ENCODE data around the gene MAGT1.

DNA sequence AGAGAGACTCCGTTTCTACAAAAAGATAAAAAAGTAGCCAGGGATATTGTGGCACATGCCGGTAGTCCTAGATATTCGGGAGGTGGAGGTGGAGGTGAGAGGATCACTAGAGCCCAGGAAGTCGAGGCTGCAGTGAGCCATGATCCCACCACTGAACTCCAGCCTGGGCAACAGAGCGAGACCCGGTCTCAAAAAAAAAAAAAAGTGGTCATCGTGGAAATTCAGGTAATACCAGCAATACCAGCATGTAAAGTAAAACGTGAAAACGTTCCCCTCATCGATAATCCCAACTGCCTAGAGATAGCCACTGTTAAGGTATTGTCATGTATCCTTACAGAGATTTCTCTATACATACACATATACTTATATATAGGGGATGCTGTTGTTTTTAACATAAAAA lies 1.5 kb downstream of the MAGT1 start:
- TF ChIP-seq, protein P1, sequence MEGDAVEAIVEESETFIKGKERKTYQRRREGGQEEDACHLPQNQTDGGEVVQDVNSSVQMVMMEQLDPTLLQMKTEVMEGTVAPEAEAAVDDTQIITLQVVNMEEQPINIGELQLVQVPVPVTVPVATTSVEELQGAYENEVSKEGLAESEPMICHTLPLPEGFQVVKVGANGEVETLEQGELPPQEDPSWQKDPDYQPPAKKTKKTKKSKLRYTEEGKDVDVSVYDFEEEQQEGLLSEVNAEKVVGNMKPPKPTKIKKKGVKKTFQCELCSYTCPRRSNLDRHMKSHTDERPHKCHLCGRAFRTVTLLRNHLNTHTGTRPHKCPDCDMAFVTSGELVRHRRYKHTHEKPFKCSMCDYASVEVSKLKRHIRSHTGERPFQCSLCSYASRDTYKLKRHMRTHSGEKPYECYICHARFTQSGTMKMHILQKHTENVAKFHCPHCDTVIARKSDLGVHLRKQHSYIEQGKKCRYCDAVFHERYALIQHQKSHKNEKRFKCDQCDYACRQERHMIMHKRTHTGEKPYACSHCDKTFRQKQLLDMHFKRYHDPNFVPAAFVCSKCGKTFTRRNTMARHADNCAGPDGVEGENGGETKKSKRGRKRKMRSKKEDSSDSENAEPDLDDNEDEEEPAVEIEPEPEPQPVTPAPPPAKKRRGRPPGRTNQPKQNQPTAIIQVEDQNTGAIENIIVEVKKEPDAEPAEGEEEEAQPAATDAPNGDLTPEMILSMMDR (tag by site-specific recombination; IDR thresholded peaks at IDR 0.05), result no peak
- TF ChIP-seq YY1 (tag by site-specific recombination; IDR thresholded peaks at IDR 0.05) (no peak), ZNF211 (tag by site-specific recombination; IDR thresholded peaks at IDR 0.05; ENCODE audit: low read depth) (no peak), ZNF558 (tag by site-specific recombination; IDR thresholded peaks at IDR 0.05) (no peak), KLF16 (tag by site-specific recombination; IDR thresholded peaks at IDR 0.05) (no peak)
- TF ChIP-seq, protein P2, sequence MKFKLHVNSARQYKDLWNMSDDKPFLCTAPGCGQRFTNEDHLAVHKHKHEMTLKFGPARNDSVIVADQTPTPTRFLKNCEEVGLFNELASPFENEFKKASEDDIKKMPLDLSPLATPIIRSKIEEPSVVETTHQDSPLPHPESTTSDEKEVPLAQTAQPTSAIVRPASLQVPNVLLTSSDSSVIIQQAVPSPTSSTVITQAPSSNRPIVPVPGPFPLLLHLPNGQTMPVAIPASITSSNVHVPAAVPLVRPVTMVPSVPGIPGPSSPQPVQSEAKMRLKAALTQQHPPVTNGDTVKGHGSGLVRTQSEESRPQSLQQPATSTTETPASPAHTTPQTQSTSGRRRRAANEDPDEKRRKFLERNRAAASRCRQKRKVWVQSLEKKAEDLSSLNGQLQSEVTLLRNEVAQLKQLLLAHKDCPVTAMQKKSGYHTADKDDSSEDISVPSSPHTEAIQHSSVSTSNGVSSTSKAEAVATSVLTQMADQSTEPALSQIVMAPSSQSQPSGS (tag by site-specific recombination; IDR thresholded peaks at IDR 0.05; ENCODE audit: low read depth), result no peak
- TF ChIP-seq, protein P3, sequence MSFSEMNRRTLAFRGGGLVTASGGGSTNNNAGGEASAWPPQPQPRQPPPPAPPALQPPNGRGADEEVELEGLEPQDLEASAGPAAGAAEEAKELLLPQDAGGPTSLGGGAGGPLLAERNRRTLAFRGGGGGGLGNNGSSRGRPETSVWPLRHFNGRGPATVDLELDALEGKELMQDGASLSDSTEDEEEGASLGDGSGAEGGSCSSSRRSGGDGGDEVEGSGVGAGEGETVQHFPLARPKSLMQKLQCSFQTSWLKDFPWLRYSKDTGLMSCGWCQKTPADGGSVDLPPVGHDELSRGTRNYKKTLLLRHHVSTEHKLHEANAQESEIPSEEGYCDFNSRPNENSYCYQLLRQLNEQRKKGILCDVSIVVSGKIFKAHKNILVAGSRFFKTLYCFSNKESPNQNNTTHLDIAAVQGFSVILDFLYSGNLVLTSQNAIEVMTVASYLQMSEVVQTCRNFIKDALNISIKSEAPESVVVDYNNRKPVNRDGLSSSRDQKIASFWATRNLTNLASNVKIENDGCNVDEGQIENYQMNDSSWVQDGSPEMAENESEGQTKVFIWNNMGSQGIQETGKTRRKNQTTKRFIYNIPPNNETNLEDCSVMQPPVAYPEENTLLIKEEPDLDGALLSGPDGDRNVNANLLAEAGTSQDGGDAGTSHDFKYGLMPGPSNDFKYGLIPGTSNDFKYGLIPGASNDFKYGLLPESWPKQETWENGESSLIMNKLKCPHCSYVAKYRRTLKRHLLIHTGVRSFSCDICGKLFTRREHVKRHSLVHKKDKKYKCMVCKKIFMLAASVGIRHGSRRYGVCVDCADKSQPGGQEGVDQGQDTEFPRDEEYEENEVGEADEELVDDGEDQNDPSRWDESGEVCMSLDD (tag by site-specific recombination; IDR thresholded peaks at IDR 0.05), result no peak
- TF ChIP-seq, protein P4, sequence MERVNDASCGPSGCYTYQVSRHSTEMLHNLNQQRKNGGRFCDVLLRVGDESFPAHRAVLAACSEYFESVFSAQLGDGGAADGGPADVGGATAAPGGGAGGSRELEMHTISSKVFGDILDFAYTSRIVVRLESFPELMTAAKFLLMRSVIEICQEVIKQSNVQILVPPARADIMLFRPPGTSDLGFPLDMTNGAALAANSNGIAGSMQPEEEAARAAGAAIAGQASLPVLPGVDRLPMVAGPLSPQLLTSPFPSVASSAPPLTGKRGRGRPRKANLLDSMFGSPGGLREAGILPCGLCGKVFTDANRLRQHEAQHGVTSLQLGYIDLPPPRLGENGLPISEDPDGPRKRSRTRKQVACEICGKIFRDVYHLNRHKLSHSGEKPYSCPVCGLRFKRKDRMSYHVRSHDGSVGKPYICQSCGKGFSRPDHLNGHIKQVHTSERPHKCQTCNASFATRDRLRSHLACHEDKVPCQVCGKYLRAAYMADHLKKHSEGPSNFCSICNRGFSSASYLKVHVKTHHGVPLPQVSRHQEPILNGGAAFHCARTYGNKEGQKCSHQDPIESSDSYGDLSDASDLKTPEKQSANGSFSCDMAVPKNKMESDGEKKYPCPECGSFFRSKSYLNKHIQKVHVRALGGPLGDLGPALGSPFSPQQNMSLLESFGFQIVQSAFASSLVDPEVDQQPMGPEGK (tag by site-specific recombination; IDR thresholded peaks at IDR 0.05), result no peak
